ENCODE measurements around the gene FBXO46.
A peak's percentile ranks its signal among the peaks of the same experiment; 100 is the strongest.

DNA sequence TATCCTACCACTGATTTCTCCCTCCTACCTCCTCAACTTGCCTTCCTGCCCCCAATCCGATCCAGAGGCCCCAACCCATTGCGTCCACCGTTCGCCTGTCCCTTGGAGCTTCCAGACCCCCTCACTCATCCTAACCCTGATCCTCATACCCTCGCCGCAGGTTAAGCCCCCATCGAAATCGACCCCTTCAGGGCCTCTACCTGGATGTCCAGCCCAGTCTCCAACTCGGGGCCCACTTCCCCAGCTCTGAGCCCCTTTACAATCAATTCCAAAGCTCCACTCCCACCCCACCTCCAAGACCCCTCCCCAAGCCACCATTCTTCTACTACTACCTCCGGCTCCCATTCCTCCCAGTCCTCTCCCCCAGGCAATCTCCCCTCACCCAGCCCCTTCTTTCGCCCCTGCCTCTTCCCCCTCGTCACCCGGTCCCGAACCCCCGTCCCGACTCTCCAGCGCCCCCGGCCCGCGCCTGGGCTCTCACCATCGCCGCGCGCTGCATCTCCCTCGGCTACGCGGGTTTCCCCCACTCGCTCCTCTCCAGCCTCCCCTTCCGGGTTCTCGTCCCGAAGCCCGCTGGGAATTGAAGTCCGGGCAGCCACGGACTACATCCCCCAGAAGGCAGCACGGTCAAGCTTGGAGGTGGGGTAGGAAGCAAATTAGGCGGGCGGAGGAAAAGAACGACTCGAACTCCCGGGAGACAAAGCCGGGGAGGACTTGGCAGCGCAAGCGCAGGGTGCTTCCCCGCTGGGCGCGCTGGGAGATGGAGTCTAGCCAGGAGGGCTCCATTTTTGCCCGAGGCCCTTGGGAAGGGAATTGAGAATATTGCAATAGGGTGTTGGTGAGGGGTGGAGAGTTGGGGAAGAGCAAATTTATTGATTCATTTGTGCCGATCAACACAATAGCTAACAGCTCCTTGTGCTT, at the start of gene FBXO46:
- TF ChIP-seq, protein P1, sequence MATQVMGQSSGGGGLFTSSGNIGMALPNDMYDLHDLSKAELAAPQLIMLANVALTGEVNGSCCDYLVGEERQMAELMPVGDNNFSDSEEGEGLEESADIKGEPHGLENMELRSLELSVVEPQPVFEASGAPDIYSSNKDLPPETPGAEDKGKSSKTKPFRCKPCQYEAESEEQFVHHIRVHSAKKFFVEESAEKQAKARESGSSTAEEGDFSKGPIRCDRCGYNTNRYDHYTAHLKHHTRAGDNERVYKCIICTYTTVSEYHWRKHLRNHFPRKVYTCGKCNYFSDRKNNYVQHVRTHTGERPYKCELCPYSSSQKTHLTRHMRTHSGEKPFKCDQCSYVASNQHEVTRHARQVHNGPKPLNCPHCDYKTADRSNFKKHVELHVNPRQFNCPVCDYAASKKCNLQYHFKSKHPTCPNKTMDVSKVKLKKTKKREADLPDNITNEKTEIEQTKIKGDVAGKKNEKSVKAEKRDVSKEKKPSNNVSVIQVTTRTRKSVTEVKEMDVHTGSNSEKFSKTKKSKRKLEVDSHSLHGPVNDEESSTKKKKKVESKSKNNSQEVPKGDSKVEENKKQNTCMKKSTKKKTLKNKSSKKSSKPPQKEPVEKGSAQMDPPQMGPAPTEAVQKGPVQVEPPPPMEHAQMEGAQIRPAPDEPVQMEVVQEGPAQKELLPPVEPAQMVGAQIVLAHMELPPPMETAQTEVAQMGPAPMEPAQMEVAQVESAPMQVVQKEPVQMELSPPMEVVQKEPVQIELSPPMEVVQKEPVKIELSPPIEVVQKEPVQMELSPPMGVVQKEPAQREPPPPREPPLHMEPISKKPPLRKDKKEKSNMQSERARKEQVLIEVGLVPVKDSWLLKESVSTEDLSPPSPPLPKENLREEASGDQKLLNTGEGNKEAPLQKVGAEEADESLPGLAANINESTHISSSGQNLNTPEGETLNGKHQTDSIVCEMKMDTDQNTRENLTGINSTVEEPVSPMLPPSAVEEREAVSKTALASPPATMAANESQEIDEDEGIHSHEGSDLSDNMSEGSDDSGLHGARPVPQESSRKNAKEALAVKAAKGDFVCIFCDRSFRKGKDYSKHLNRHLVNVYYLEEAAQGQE (IDR thresholded peaks at IDR 0.05; ENCODE audit: insufficient read depth in 1 of 2, low read depth in 2 of 2, low read length in 2 of 2): no peak
- TF ChIP-seq POLR2AphosphoS5 (IDR thresholded peaks at IDR 0.05; ENCODE audit: low read depth, low read length) (peak; percentile 85), TAF1 (IDR thresholded peaks at IDR 0.05; ENCODE audit: borderline replicate concordance, insufficient read depth, low read length) (peak; percentile 56; the same call in 1 of the 2 replicates), FOXP2 (optimal IDR thresholded peaks at IDR 0.05; ENCODE audit: borderline replicate concordance, extremely low read depth, extremely low read length, insufficient read depth) (peak; percentile 58), SIN3A (IDR thresholded peaks at IDR 0.05; ENCODE audit: borderline replicate concordance, insufficient read depth, low read length) (0 out of 2 replicates have a peak, but pooled peaks have one; percentile 75)
